Measurements from ENCODE around the gene TSHZ1. TPM values are rescaled to one million over a fixed set of nuclear protein-coding genes. Genes with fewer than 3 reads are reported as not detected.

TSHZ1 gene
- total RNA-seq, 1 donor from 2014 or later = 5.5 TPM

Other genes with a start within 250 kb of the TSHZ1 start
- 10.6 TPM for gene PTGR3, start 1.7 kb upstream of the TSHZ1 start, total RNA-seq (ENCODE audit: insufficient read depth, low replicate concordance)
- gene SMIM21, start 216.9 kb downstream of the TSHZ1 start, total RNA-seq (ENCODE audit: insufficient read depth, low replicate concordance) = not detected